Cardiac muscle cell (in vitro differentiated cells and primary cell): Measurements from ENCODE around the gene MGMT. TPM values are rescaled to one million over a fixed set of nuclear protein-coding genes. Genes with fewer than 3 reads are reported as not detected.

Source experiments
- DNase-seq, 2 donors: peaks; one replicate each; pipeline versions ENCODE4 v3.0.0 to v3.0.0-alpha.2; 2010 to 2017; ENCODE audit warnings: low read depth in 1 of 2, low spot score in 1 of 2
- H3K27ac ChIP-seq: fragments of 200-600 bp; sonication (generic); 2 replicates; pipeline ENCODE4 v1.5.1; 2016
- H3K27me3 ChIP-seq: fragments of 200-600 bp; sonication (generic); 2 replicates; pipeline ENCODE4 v1.6.0; 2016; ENCODE audit warnings: control low read depth
- H3K36me3 ChIP-seq: fragments of 200-600 bp; sonication (generic); 2 replicates; pipeline ENCODE4 v1.5.1; 2016; ENCODE audit warnings: control low read depth
- H3K4me1 ChIP-seq: fragments of 200-600 bp; sonication (generic); 2 replicates; pipeline ENCODE4 v1.8.1; 2017; ENCODE audit warnings: low read depth, mild to moderate bottlenecking, mixed run types
- H3K4me3 ChIP-seq: fragments of 200-600 bp; sonication (generic); 2 replicates; pipeline ENCODE4 v1.5.1; 2016; ENCODE audit warnings: mild to moderate bottlenecking
- H3K9me3 ChIP-seq: fragments of 200-600 bp; sonication (generic); 2 replicates; pipeline ENCODE4 v1.5.1; 2017; ENCODE audit warnings: low read depth, mild to moderate bottlenecking, control low read depth
- polyA plus RNA-seq: library from polyadenylated mRNA; unstranded; fragments of >200 nt; fragmentation: Nextera tagmentation; extraction: Ambion mirVana; gene quantifications from 2 replicates; pipeline ENCODE4 v1.2.1, GENCODE V29; 2016
- total RNA-seq: library from RNA; depleted of rRNA; stranded (reverse); fragments of >200 nt; gene quantifications from 2 replicates; pipeline ENCODE4 v1.2.3, GENCODE V29; 2016
- TF ChIP-seq, protein P1 (sequence below): IDR thresholded peaks from 2 replicates; pipeline ENCODE4 v1.5.1; 2012; ENCODE audit warnings: low read depth, mild to moderate bottlenecking, low read length

MGMT gene
- total and polyA plus RNA-seq, 2 experiments from 2014 or later = 21.8 to 28.0 TPM

DNA sequence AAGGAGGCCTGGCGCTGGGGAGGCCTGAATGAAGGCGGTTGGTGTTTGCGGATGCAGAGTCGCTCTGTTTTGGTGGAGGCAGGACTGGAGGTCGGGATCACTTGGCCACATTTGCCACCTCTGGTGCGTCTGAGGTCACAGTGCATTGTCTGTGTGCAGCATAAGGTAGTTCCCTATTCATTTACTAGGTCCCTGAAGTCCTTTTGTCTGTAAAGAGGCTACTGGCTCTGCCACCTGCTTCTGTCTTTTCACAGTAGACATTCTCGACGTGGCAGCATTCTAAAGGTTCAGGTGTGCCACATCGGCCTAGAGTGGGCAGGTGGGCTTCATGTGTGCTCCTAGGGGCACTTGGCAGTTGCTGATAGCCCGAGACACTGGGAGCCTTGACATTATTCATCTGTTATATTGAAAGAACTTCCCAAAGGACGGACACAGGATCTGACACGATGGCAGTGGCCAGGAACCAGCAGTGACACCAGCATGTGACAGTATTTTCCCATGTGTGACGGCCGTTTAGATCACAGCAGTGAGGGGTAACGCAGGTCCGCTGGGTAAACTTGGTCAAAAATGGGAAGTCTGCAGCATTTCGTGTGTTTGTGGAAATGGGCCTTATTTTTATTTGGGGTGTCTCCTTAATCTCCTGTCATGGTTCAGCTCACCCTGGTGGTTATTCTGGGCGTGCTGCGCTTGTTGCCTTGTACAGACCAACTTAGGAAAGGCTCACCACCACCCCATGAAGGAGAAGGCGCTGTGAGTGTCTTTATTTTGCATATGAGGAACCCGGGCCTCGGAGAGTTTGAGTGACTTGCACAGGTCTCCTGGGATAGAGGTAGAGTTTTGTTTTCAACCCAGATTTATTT, 5.9 kb downstream of the MGMT start:
- Histone ChIP-seq H3K27ac (no peak overlapping the region), H3K9me3 (no peaks in the 10 kb centered on the region), H3K4me3 (no peak overlapping the region), H3K36me3 (no peaks in the 10 kb centered on the region), H3K27me3 (no peaks in the 10 kb centered on the region), H3K4me1 (no peaks in the 10 kb centered on the region)
- DNase-seq = no peak
- TF ChIP-seq, protein P1, sequence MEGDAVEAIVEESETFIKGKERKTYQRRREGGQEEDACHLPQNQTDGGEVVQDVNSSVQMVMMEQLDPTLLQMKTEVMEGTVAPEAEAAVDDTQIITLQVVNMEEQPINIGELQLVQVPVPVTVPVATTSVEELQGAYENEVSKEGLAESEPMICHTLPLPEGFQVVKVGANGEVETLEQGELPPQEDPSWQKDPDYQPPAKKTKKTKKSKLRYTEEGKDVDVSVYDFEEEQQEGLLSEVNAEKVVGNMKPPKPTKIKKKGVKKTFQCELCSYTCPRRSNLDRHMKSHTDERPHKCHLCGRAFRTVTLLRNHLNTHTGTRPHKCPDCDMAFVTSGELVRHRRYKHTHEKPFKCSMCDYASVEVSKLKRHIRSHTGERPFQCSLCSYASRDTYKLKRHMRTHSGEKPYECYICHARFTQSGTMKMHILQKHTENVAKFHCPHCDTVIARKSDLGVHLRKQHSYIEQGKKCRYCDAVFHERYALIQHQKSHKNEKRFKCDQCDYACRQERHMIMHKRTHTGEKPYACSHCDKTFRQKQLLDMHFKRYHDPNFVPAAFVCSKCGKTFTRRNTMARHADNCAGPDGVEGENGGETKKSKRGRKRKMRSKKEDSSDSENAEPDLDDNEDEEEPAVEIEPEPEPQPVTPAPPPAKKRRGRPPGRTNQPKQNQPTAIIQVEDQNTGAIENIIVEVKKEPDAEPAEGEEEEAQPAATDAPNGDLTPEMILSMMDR = no peak

DNA sequence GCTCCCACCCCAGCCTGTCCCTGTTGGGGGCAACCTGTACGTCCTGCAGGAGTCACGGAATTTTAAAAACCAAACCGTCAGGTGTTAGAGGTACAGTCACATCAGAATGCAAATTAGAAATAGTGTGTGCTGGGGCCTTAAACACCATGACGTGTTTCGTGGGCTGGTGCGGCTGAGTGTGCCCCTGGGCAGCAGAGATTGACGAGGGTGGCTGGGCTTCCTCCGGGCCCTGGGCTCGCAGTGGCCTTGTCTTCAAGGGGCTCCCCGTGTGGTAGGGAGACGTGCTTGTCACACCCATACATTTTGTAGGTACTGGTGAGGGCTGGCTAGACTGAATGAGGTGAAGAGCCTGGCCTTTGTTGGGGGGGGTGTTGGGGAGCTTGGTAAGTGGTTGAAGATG, 7.6 kb downstream of the MGMT start:
- no peak for DNase-seq
- TF ChIP-seq, protein P1 = no peak
- H3K27ac ChIP-seq = no peak overlapping the region
- H3K36me3 ChIP-seq = no peaks in the 10 kb centered on the region
- H3K4me1 ChIP-seq = no peaks in the 10 kb centered on the region
- no peaks in the 10 kb centered on the region for H3K27me3 ChIP-seq
- no peak overlapping the region for H3K4me3 ChIP-seq
- H3K9me3 ChIP-seq = no peaks in the 10 kb centered on the region

DNA sequence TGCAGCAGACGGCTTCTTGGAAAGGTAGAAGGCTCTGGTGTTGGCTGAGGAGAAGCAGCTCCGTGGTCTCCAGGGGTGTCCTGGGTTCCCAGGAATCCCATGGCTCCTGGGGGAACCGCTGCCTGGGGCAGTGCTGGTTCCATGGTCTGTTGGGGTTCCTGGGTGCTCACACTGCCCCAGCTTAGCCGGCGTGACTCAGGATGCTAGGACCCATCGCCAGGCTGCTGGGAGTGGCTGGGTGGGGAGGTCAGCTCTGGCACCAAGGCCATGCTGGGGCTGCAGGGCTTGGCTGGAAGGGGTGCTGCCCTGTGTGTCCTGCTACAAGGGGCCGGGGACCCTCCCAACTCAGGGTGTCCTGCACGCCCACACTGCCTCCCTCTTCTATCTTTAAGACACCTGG, 9.4 kb downstream of the MGMT start:
- TF ChIP-seq, protein P1 = no peak
- no peaks in the 10 kb centered on the region for H3K27me3 ChIP-seq
- no peaks in the 10 kb centered on the region for H3K4me1 ChIP-seq
- no peaks in the 10 kb centered on the region for H3K36me3 ChIP-seq
- H3K4me3 ChIP-seq = no peak overlapping the region
- no peaks in the 10 kb centered on the region for H3K9me3 ChIP-seq
- H3K27ac ChIP-seq = no peak overlapping the region
- no peak for DNase-seq

DNA sequence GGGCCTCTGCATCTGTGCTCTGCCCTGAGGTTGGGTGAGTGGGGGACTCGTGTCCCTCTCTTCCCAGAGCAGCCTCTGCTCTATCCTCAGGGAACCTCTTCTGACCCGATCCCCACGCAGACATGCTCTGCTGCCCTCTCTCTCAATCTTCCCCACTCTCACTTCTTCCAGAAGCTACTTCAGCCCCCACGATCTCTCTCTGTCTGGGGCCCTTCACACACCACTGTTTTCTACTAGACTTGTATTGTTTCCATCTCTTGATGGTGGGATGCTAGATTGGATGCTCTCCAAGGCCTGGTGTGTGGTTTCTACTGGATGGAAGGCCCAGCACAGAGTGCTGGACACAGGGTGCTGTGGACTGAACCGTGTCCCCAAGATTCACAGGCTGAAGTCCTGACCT, 10.0 kb downstream of the MGMT start:
- H3K4me3 ChIP-seq = no peak overlapping the region
- H3K27me3 ChIP-seq = no peaks in the 10 kb centered on the region
- H3K9me3 ChIP-seq = no peaks in the 10 kb centered on the region
- DNase-seq = no peak
- H3K27ac ChIP-seq = no peak overlapping the region
- TF ChIP-seq, protein P1 = no peak
- no peaks in the 10 kb centered on the region for H3K36me3 ChIP-seq
- H3K4me1 ChIP-seq = no peaks in the 10 kb centered on the region

DNA sequence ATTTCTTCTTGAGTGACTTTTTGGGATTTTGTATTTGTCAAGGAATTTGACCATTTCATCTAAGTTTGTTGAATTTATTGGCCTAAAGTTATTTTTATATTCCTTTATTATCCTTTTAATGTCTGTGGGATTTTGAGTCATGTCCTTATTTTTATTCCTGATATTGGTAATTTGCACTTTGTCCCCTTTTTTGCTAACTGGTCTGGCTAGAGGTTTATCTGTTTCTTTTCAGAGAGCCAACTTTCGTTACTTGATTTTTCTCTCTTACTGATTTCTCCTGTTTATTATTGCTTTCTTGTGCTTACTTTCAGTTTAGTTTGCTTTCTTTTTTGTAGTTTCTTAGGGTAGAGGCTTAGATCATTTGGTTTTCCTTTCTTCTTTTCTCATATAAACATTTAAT, 14.6 kb downstream of the MGMT start:
- H3K36me3 ChIP-seq = no peaks in the 10 kb centered on the region
- TF ChIP-seq, protein P1 = no peak
- DNase-seq = no peak
- H3K27me3 ChIP-seq = no peaks in the 10 kb centered on the region
- H3K4me3 ChIP-seq = no peak overlapping the region
- no peaks in the 10 kb centered on the region for H3K9me3 ChIP-seq
- no peak overlapping the region for H3K27ac ChIP-seq
- no peaks in the 10 kb centered on the region for H3K4me1 ChIP-seq
